Embryonic facial prominence (tissue), 1 donor: ENCODE results near the gene TNIK.

ENCODE experiments used
- DNase-seq: peaks from one replicate; pipeline ENCODE4 v3.0.0-alpha.2; 2016; ENCODE audit errors: extremely low spot score

The TNIK gene

GRCh38 chr3:171165983-171166382, 294.2 kb downstream of the TNIK start:
- DNase-seq: no peak

- DNase-seq: no peak
These were observed 294.7 kb downstream of the TNIK start for GRCh38 chr3:171165499-171165921.

DNA sequence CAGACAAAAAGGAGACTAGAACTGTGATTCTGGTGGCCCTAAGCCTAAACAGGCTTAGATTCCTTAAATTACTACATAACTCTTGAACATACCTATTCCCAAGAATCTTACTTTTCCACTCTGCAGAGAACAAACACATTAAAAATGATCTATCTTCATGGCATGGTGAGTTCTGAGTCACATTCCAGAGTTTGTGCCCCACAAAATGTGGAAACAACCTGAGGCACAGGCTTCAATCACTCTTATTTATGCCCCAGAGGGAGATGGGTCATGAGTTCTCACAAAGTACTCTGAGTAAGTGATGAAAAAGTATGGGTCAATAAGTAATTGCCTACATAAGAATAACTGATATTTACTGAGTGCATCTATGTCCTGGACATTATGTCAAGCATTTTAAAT, 296.1 kb downstream of the TNIK start:
- no peak for DNase-seq

- DNase-seq: no peak
These were observed 296.8 kb downstream of the TNIK start for GRCh38 chr3:171163101-171164066.

DNA sequence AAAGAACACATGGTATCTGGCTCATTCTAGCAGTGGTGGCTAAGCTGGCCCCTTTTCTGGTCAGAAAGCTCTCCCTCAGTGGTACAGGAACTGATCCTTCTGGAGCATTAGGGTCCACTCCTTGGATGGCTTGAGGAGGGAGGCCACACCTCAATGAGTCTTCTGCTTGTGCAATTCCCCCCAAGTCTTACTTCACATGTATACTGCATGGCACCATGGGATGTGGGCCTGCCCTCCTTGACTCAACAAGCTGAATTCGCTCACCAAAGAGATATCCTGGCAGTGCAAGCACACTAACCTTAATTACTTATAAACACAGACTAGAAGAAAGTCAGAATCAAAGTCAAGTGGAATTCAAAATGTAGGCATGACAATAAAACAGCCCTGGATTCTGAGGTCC, 299.9 kb downstream of the TNIK start:
- DNase-seq: no peak

DNA sequence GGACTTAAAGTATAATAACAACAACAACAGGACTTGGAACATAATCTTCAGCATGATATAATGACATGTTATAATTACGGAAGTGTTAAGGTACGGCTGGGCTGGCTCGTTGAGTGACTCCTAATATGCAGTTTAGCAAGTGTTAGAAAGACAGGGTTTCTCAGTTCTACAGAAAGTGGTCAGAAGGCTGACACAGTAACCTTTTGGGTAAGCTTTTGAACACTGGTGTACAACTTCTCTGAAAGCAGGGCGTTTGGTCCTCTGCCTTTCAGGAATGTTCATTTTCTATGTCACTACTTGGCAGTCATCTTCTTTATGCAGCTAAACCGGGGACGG, 300.4 kb downstream of the TNIK start:
- DNase-seq: no peak

- no peak for DNase-seq
These were observed 301.0 kb downstream of the TNIK start for GRCh38 chr3:171159024-171159821.

DNA sequence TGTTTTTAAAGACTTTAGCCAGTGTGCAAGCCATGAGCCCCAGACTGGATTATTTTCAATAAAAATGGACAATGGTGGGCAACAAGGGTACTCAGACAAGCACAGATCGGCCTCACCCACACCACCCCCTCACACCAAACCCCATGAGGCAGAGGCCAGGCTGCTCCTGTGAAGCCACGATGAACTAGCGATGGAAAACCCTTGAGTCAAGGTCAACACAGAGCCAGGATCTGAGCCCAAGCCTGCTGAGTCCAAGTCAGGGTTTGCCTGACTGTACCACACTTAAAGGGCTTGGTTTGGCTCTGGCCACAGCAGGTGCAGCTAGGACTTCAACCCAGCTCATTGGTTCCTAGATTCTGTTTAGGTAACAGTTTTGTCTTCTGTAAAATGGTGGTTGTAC, 302.2 kb downstream of the TNIK start:
- no peak for DNase-seq

GRCh38 chr3:171157286-171157685, 302.9 kb downstream of the TNIK start:
- DNase-seq: no peak

DNA sequence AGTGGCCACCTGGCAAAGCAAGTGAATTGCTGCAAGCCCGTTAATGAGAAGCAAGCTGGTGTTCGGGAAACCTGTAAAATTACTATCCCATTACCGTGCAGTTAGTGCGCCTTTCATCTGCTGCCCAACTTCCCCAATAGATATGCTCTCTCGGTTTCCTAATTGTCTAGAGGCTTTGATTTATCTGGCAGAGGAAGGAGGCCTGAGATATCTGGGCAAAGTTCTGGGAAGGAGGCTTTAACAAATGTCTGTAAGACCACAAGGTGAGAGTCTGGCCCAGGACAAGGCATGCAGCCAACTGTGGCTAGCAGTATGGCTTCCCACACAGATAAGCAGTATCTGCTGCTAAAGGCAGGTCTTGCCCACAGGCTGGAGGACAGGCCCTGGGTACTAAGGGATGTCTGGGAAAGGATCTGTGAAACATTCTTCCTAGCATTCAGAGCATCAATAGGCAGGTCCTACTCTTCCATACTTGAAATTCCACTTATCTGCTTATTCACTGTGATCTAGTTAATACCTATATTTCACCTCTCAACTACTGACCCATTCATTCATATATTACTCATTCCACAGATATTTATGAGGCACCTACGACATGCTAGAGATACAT, 303.7 kb downstream of the TNIK start:
- DNase-seq: no peak

DNA sequence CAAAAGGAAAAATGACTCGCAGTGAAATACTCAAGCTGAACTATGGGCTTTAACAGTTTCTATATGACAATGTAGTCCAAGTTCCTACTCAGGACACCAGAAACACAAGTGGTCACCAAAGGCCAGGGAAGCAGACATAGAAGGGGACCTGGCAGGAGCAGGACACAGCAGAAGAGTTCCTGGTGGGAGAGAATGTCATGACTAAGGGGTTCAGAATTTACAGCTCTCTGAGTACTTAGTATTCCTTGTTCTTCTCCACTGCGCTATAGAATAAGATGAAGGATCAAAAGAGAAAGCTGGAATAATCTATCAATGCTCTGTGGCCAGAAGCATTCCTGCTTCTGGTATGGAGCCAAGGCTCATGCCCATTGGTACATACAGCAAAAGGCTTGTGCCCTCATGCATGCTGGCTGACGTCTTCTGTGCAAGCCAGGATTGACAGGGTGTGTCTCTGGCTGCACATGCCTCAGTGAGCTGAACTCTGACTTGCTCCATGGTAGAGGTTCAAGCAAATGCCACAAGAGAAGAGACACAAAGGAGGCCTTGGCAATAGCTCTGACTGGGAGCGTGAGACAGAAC, 305.0 kb downstream of the TNIK start:
- no peak for DNase-seq

DNA sequence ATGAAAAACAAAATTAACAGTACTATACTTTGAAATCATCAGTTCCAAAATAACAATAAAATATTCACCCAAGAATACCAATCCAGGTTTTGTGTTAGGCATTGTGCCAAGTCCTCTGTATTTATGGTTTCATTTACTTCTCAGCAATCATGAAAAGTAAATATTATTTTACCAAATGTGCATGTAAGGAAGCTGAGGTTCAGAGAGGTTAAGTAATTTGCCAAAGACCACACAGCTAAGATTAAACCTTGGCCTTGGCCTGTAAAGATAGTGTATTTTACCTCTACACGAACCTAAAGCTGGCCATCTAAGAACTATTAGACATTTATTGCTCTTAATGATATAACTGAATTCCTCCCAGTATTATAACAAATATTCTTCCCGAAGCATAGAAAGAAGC, 309.3 kb downstream of the TNIK start:
- no peak for DNase-seq

DNA sequence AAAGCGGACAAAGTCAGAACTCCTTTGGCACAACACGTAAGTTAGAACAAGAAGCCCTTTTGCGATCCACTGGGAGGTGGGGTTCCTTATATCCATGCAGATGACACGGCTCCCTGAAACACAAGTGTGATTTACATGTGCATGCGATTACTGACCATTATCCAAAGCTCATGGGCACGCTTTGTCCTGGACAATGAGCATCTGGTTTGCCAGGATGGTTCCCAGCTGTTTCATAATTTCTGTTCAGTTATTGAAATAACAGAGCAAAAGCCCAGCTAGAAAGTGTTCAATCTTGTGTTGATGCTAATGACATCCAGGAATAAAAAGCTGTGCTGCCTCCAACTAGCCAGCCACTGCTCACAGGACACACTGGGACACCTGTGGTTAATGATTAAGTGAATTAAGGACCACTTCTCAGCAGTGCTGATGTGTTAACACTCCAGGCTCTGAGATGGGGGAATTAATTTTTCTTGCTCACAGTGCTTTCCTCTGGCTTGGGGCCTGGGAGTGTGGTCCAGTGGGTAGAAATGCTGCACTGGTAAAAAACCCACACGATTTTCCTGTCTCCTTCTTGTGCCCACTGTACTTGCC, 310.6 kb downstream of the TNIK start:
- no peak for DNase-seq

DNA sequence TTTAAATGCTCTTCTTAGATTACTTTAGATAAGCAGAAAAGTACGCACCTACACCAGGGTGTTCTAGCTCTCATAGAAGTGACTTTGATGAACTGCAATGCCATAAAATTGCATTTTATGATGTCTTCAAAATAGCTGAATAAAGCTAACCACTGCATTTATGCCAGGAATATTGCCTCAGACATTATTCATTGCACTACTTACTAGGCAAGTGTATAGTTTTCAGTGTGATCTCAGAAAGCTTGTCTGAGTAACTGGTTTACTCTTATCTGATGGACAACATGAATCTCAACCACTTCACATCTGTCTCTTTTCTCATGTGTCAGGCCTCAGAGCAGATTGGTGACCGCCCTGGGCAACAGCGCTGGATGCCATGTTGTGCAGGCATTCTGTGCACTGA, 314.4 kb downstream of the TNIK start:
- DNase-seq: no peak

DNA sequence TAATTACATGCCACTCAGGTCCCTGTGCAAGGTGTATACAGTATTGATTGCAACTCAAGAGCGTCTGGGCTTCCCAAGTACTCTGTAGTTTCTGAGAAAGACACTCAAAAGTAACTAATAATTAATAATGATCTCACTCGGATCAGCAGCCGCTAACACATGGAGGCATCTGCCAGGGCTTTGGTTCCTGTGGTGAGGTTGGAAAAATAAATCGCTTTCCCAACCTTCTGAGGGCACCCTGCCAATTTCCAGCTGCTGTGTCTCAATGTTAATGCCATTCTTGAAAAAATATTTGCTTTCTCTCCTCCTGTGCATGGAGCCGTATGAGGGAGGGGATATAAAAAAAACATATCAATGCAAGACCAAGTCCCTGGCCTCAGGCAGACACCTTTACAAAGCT, 317.2 kb downstream of the TNIK start:
- DNase-seq: no peak

DNA sequence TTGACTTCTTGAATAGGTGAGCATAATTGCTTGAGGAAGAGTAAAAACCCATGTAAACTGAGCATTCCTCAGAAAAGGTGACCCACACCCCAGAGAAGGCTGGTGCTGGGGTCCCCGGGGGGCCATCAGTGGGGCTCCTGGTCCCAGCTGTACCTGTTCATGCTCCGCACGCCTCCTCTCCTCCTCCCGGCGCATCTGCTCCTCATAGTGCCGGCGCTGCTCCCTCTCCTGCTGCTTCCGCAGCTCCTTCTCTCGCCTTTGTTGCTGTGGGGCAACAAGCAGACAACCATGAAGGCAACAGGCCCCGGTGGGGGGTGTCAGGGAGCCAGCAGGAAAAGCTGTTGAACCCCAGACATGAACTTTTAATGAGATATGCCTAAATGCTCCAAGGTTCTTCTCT, 320.0 kb downstream of the TNIK start:
- no peak for DNase-seq

GRCh38 chr3:171138027-171138426, 322.2 kb downstream of the TNIK start:
- no peak for DNase-seq

DNA sequence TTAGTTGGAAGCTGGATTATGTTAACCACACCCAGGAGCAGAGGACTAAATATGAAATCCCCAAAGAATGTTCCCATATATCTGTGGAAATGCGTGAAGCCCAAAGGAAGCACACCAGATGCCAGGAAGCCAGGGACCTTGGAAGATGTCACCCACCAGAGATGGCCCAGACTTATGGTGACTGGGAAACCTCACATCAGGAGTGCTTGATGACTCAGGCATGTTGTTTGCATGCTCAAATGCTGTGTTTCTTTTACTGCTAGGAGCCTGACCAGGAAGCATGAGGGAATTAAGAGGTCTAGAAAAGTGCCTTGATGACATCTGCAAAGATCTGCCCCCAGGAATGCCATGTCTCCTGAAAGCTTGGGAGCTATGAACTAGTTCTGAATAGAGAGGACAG, 324.7 kb downstream of the TNIK start:
- DNase-seq: no peak

GRCh38 chr3:171133796-171134569, 326.2 kb downstream of the TNIK start:
- DNase-seq: no peak

GRCh38 chr3:171133337-171133736, 326.9 kb downstream of the TNIK start:
- DNase-seq: no peak

DNA sequence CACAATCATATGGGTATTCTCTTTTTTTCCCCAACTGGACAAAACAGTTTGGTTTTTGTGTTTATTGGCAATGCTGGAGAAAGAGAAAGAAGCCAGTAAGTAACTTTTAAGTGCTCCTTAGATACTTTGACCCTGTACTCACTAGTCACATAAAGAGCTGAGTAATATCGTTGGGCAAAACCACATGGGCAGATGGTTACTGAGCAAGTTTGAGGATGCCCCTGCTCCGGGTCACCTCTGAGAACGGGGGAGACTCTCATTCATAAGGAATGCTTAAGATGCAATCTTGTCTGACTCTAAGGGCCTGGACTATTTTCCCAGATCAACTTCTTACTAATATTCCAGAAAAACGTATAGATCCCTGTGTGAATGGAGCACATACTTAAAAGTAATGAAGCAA, 327.3 kb downstream of the TNIK start:
- no peak for DNase-seq
